Psoas muscle (tissue), 8 donors: ENCODE data around the gene THADA. TPM values are rescaled to one million over a fixed set of nuclear protein-coding genes. Genes with fewer than 3 reads are reported as not detected.

ENCODE experiments used
- ATAC-seq, 4 donors: fragments of 200-7000 bp; cut with Tn5 transposase; one replicate each; pipeline ENCODE4 v1.9.1; 2020; ENCODE audit warnings: moderate library complexity in 3 of 4, mild to moderate bottlenecking in 2 of 4
- DNase-seq, 2 donors: peaks; one replicate each; pipeline ENCODE4 v3.0.0-alpha.2; 2020
- H3K27ac ChIP-seq: fragments of 200-600 bp; one replicate; pipeline ENCODE4 v1.8.0; 2022
- H3K27me3 ChIP-seq, 3 donors: fragments of 200-600 bp in 1 of 3; one replicate each; pipeline versions ENCODE4 v1.6.1 to v1.8.0; 2013 to 2022; ENCODE audit warnings: low read length in 2 of 3, mild to moderate bottlenecking in 2 of 3, moderate library complexity in 1 of 3; ENCODE audit not compliant: insufficient read depth in 3 of 3
- H3K36me3 ChIP-seq, 2 donors: fragments of 200-600 bp in 1 of 2; one replicate each; pipeline versions ENCODE4 v1.6.1 to v1.8.0; 2013 to 2022; ENCODE audit warnings: low read depth in 1 of 2, mild to moderate bottlenecking in 1 of 2, moderate library complexity in 1 of 2; ENCODE audit not compliant: insufficient read depth in 1 of 2
- H3K4me1 ChIP-seq: fragments of 200-600 bp; one replicate; pipeline ENCODE4 v1.8.0; 2022
- H3K4me3 ChIP-seq: fragments of 200-600 bp; one replicate; pipeline ENCODE4 v1.8.0; 2022; ENCODE audit warnings: mild to moderate bottlenecking
- H3K9me3 ChIP-seq: fragments of 200-600 bp; one replicate; pipeline ENCODE4 v1.8.0; 2022
- CTCF ChIP-seq: fragments of 200-600 bp; IDR thresholded peaks from one replicate; pipeline ENCODE4 v1.8.0; 2022; ENCODE audit warnings: antibody characterized with exemption
- WGBS, 3 donors: extraction: QIAGEN DNeasy Blood & Tissue Kit; methylation state at CpG; one replicate each; pipeline versions ENCODE4 v1.1.6 to v1.1.7; 2013; 5-methylcytosine and 5-hydroxymethylcytosine counted together
- intact Hi-C, 2 donors: fragments of 100-400 bp; cut with DNase I; formaldehyde crosslinking; loops; one replicate each; pipeline versions ENCODE4 v1.11.0 to v1.14.2; 2022
- polyA plus RNA-seq, 3 donors: library from polyadenylated mRNA; stranded (reverse); fragments of 200-250 nt; gene quantifications; one replicate each; pipeline ENCODE4 v1.2.3, GENCODE V29; 2013
- total RNA-seq, 4 donors: library from RNA; stranded (reverse); fragmentation: NEBNext Ultra II Directional in 2 of 4; extraction: Animal tissue kit (Norgen Biotek cat#: 25700) in 2 of 4; gene quantifications; one replicate each; pipeline versions ENCODE4 v1.2.1 to v1.2.4, GENCODE V29; 2021 to 2023
- donor health status: healthy with polysubstance abuse.
- donor health status: DM: no; HTN: no; CAD: no; lungs with moderate emphysema.
- donor health status: Bipolar disorder and iron deficiency.
- donor health status: healthy.
- donor health status: DM: yes; HTN: yes; CAD: no.
- donor health status: DM: no; HTN: no; CAD: no.
- donor health status: DM: no; HTN: no; CAD: no.
- donor health status: DM: yes; HTN: yes; CAD: no.

THADA gene
- total and polyA plus RNA-seq, 7 donors: 8.1 to 17.4 (median 11.6) TPM

- 90 to 94% (median 93%) methylated on average over 11 of the region's 11 CpGs for WGBS, 3 donors
- no peak for TF ChIP-seq CTCF
- no peak overlapping the region for H3K4me3 ChIP-seq
- H3K27ac ChIP-seq: no peak overlapping the region
- intact Hi-C loops: no loop called here
- ATAC-seq: no peak
- no peak for DNase-seq
- H3K27me3 ChIP-seq: no peaks in the 10 kb centered on the region
- H3K36me3 ChIP-seq: no peaks in the 10 kb centered on the region
- H3K9me3 ChIP-seq: no peaks in the 10 kb centered on the region
- peaks cover 11% of the 10 kb centered on the region for H3K4me1 ChIP-seq
Measured at GRCh38 chr2:43212216-43212835, 383.5 kb downstream of the THADA start.

GRCh38 chr2:43210467-43211303 is 385.2 kb downstream of the THADA start:
- no peaks in the 10 kb centered on the region for H3K9me3 ChIP-seq
- 73 to 78% (median 78%) methylated on average over 23 of the region's 23 CpGs for WGBS, 3 donors
- H3K36me3 ChIP-seq: no peaks in the 10 kb centered on the region
- intact Hi-C loops: no loop called here
- no peak overlapping the region for H3K4me3 ChIP-seq
- DNase-seq: peak; percentile 65 to 72
- ATAC-seq: peak; percentile 22 to 45 (median 28)
- peaks cover 3% of the 10 kb centered on the region for H3K4me1 ChIP-seq
- H3K27me3 ChIP-seq: no peaks in the 10 kb centered on the region
- no peak overlapping the region for H3K27ac ChIP-seq
- TF ChIP-seq CTCF: no peak

- ATAC-seq (no peak), DNase-seq (no peak)
- Histone ChIP-seq H3K36me3 (no peaks in the 10 kb centered on the region), H3K27me3 (no peaks in the 10 kb centered on the region), H3K9me3 (no peaks in the 10 kb centered on the region), H3K27ac (no peak overlapping the region), H3K4me1 (no peaks in the 10 kb centered on the region), H3K4me3 (no peak overlapping the region)
- no peak for TF ChIP-seq CTCF
- intact Hi-C loops: no loop called here
- 83 to 90% (median 86%) methylated on average over 6 of the region's 6 CpGs for WGBS, 3 donors
Measured at GRCh38 chr2:43210125-43210466, 385.7 kb downstream of the THADA start.

GRCh38 chr2:43209204-43209717 is 386.6 kb downstream of the THADA start:
- intact Hi-C loops: no loop called here
- H3K4me3 ChIP-seq: no peak overlapping the region
- H3K27ac ChIP-seq: no peak overlapping the region
- H3K36me3 ChIP-seq: no peaks in the 10 kb centered on the region
- TF ChIP-seq CTCF: no peak
- H3K9me3 ChIP-seq: no peaks in the 10 kb centered on the region
- no peaks in the 10 kb centered on the region for H3K4me1 ChIP-seq
- H3K27me3 ChIP-seq: no peaks in the 10 kb centered on the region
- 88 to 92% (median 91%) methylated on average over 5 of the region's 5 CpGs for WGBS, 3 donors
- no peak for DNase-seq
- ATAC-seq: no peak
